ENCODE measurements around the gene SPPL2A.

Gene SPPL2A

GRCh38 chr15:50797926-50798325 is 32.4 kb upstream of the SPPL2A start:
- TF ChIP-seq FOXP2 (optimal IDR thresholded peaks at IDR 0.05; ENCODE audit: borderline replicate concordance, extremely low read depth, extremely low read length, insufficient read depth) = no peak
- no peak for TF ChIP-seq TAF1 (IDR thresholded peaks at IDR 0.05; ENCODE audit: borderline replicate concordance, insufficient read depth, low read length)
- no peak for TF ChIP-seq SIN3A (IDR thresholded peaks at IDR 0.05; ENCODE audit: borderline replicate concordance, insufficient read depth, low read length)
- no peak for TF ChIP-seq REST (IDR thresholded peaks at IDR 0.05; ENCODE audit: insufficient read depth in 1 of 2, low read depth in 2 of 2, low read length in 2 of 2)
- no peak for TF ChIP-seq POLR2AphosphoS5 (IDR thresholded peaks at IDR 0.05; ENCODE audit: low read depth, low read length)

DNA sequence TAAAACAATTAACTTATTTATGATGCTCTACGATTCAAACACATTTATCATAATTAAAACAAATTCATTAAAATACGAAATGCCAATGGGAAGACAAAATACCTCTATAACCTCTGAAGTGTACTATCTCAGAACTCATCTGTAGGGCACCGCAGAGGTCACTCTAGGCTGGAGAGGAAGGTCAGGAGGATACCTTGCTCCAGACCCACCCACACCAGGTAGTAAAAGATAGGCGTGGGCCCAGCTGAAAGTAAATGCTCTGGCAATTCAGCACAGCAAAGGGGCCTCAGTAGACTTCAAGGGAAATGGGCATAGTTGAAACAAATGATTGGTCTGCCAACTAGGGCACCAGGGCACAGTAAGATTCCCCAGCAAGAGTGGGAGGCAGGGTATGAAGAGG is 26.0 kb upstream of the SPPL2A start:
- TF ChIP-seq FOXP2 (optimal IDR thresholded peaks at IDR 0.05; ENCODE audit: borderline replicate concordance, extremely low read depth, extremely low read length, insufficient read depth) (no peak), REST (IDR thresholded peaks at IDR 0.05; ENCODE audit: insufficient read depth in 1 of 2, low read depth in 2 of 2, low read length in 2 of 2) (no peak), POLR2AphosphoS5 (IDR thresholded peaks at IDR 0.05; ENCODE audit: low read depth, low read length) (no peak), SIN3A (IDR thresholded peaks at IDR 0.05; ENCODE audit: borderline replicate concordance, insufficient read depth, low read length) (no peak), TAF1 (IDR thresholded peaks at IDR 0.05; ENCODE audit: borderline replicate concordance, insufficient read depth, low read length) (no peak)

DNA sequence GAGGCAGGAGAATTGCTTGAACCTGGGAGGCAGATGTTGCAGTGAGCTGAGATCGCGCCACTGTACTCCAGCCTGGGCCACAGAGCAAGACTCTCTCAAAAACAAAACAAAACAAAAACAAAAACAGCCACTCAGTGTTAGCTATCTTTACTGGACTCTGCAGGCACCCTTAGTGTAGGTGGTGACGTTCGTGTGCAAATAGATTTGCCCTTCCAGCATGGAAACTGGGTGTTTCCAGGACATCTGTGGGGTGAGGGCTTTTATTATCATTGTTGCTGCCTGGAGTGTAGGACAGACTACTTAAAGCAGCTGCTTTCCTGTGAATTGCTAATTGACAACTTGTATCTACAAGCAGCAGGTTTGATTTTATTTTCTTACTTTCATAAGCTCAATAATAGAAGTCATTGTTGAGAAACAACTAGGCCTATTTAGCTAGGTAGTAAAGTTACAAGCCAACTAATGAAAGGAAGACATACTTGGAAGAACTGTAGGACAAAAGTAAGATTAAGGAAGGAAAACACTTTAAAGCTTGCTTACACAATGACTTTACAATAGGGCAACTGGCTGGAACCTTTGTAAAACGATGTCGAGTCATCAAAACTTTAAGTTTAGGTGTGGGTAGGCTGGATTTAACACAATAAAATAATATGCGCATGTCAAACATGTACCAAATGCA is 25.4 kb upstream of the SPPL2A start:
- no peak for TF ChIP-seq REST (IDR thresholded peaks at IDR 0.05; ENCODE audit: insufficient read depth in 1 of 2, low read depth in 2 of 2, low read length in 2 of 2)
- TF ChIP-seq TAF1 (IDR thresholded peaks at IDR 0.05; ENCODE audit: borderline replicate concordance, insufficient read depth, low read length) = no peak
- no peak for TF ChIP-seq POLR2AphosphoS5 (IDR thresholded peaks at IDR 0.05; ENCODE audit: low read depth, low read length)
- TF ChIP-seq FOXP2 (optimal IDR thresholded peaks at IDR 0.05; ENCODE audit: borderline replicate concordance, extremely low read depth, extremely low read length, insufficient read depth) = no peak
- no peak for TF ChIP-seq SIN3A (IDR thresholded peaks at IDR 0.05; ENCODE audit: borderline replicate concordance, insufficient read depth, low read length)

GRCh38 chr15:50786871-50787270 is 21.4 kb upstream of the SPPL2A start:
- no peak for TF ChIP-seq SIN3A (IDR thresholded peaks at IDR 0.05; ENCODE audit: borderline replicate concordance, insufficient read depth, low read length)
- TF ChIP-seq REST (IDR thresholded peaks at IDR 0.05; ENCODE audit: insufficient read depth in 1 of 2, low read depth in 2 of 2, low read length in 2 of 2) = no peak
- TF ChIP-seq FOXP2 (optimal IDR thresholded peaks at IDR 0.05; ENCODE audit: borderline replicate concordance, extremely low read depth, extremely low read length, insufficient read depth) = no peak
- TF ChIP-seq POLR2AphosphoS5 (IDR thresholded peaks at IDR 0.05; ENCODE audit: low read depth, low read length) = no peak
- TF ChIP-seq TAF1 (IDR thresholded peaks at IDR 0.05; ENCODE audit: borderline replicate concordance, insufficient read depth, low read length) = no peak

All from PFSK-1 (cell line).